K562 (cell line): ENCODE data around the gene ADD1. TPM values are rescaled to one million over a fixed set of nuclear protein-coding genes. Genes with fewer than 3 reads are reported as not detected.

ENCODE experiments used
- ATAC-seq: fragments of 200-7000 bp; cut with Tn5 transposase; 3 replicates; pipeline ENCODE4 v1.9.1; 2020; ENCODE audit warnings: moderate library complexity
- BruUV-seq: library from RNA; stranded (reverse); fragments of 400-500 nt; replicated peaks from 2 replicates; lab custom pipeline; 2021; lab: Mats Ljungman, UMichigan
- CTCF ChIA-PET: fragments of 300-600 bp; formaldehyde crosslinking; extraction: SDS; loops from one replicate; lab custom pipeline; 2021; ENCODE audit warnings: low intra/inter-chr PET ratio; lab: Yijun Ruan, JAX
- POLR2A ChIA-PET: fragments of 300-600, 350-650 bp; sonication (Branson Sonifier 250); formaldehyde crosslinking; extraction: SDS; loops from one replicate; lab custom pipeline; 2021; ENCODE audit warnings: antibody characterized with exemption, inconsistent platforms; lab: Yijun Ruan, JAX
- DNase-seq, 4 experiments: peaks; one replicate each; pipeline versions ENCODE4 v3.0.0 to v3.0.0-alpha.2; 2011 to 2018; ENCODE audit warnings: low spot score in 3 of 4, mixed read lengths in 3 of 4; ENCODE audit errors: extremely low read depth in 1 of 4
- FAIRE-seq: peaks from 2 replicates; lab custom pipeline; 2011; peaks lifted over from hg19 to GRCh38; lab: Jason Lieb, UNC
- H2AFZ ChIP-seq: 2 replicates; pipeline ENCODE4 v1.6.0; 2011; ENCODE audit warnings: low read depth, low read length, control low read depth, inconsistent platforms
- H3K27ac ChIP-seq: fragments of 200-600 bp; 3 replicates; pipeline ENCODE4 v1.8.0; 2011; ENCODE audit warnings: low read depth, mild to moderate bottlenecking, control low read depth, inconsistent platforms, low read length, moderate library complexity, mixed read lengths; ENCODE audit errors: extremely low read depth
- H3K27me3 ChIP-seq, 2 experiments: fragments of 300-600 bp in 1 of 2; 2 replicates in 1 of 2; 3 replicates in 1 of 2; pipeline versions ENCODE4 v1.6.0 to v1.8.0; 2011; ENCODE audit warnings: inconsistent platforms in 2 of 2, low read length in 2 of 2, mild to moderate bottlenecking in 1 of 2, mixed read lengths in 1 of 2, moderate library complexity in 1 of 2; ENCODE audit not compliant: control insufficient read depth in 2 of 2, insufficient read depth in 2 of 2
- H3K36me3 ChIP-seq: fragments of 300-600 bp; 3 replicates; pipeline ENCODE4 v1.8.0; 2011; ENCODE audit warnings: mild to moderate bottlenecking, low read length, inconsistent platforms; ENCODE audit not compliant: control insufficient read depth, insufficient read depth
- H3K4me1 ChIP-seq, 2 experiments: fragments of 200-600 bp in 1 of 2; replicated peaks in 1 of 2; 2 replicates in 1 of 2; 3 replicates in 1 of 2; pipeline versions ENCODE4 v1.5.1 to v1.8.0; 2011; ENCODE audit warnings: inconsistent platforms in 2 of 2, low read length in 2 of 2, mild to moderate bottlenecking in 1 of 2, mixed read lengths in 1 of 2, moderate library complexity in 1 of 2; ENCODE audit not compliant: control insufficient read depth in 2 of 2, insufficient read depth in 2 of 2
- H3K4me2 ChIP-seq: 2 replicates; pipeline ENCODE4 v1.6.1; 2011; ENCODE audit warnings: low read length, control low read depth, inconsistent platforms, mixed read lengths; ENCODE audit not compliant: insufficient read depth
- H3K4me3 ChIP-seq: fragments of 200-600 bp; sonication (generic), shearing (Covaris generic); 2 replicates; pipeline ENCODE4 v1.5.1; 2016; ENCODE audit warnings: control low read depth, inconsistent platforms
- H3K79me2 ChIP-seq: fragments of 200-600 bp; 3 replicates; pipeline ENCODE4 v1.8.0; 2011; ENCODE audit warnings: low read length, inconsistent platforms; ENCODE audit not compliant: control insufficient read depth, insufficient read depth
- H3K9ac ChIP-seq, 2 experiments: 2 replicates each; pipeline versions ENCODE4 v1.6.0 to v1.6.1; 2011; ENCODE audit warnings: low read depth in 2 of 2, low read length in 2 of 2, control low read depth in 1 of 2, inconsistent platforms in 1 of 2, mild to moderate bottlenecking in 1 of 2, mixed read lengths in 1 of 2; ENCODE audit not compliant: insufficient read depth in 1 of 2
- H3K9me1 ChIP-seq: one replicate; pipeline ENCODE4 v1.6.0; 2011; ENCODE audit warnings: inconsistent platforms, mild to moderate bottlenecking, low read length, moderate library complexity; ENCODE audit not compliant: control insufficient read depth, insufficient read depth
- H3K9me3 ChIP-seq: replicated peaks from 2 replicates; pipeline ENCODE4 v1.5.1; 2011; ENCODE audit warnings: low read depth, low read length, inconsistent platforms; ENCODE audit not compliant: control insufficient read depth, insufficient read depth
- H4K20me1 ChIP-seq: replicated peaks from 2 replicates; pipeline ENCODE4 v1.6.1; 2011; ENCODE audit warnings: low read length, inconsistent platforms, mixed read lengths; ENCODE audit not compliant: control insufficient read depth, insufficient read depth
- ESRRA ChIP-seq: fragments of 450-650 bp; IDR thresholded peaks from 2 replicates; pipeline ENCODE4 v1.6.1; 2014; ENCODE audit warnings: low read depth, mild to moderate bottlenecking, moderate library complexity, borderline replicate concordance
- HIVEP1 ChIP-seq: fragments of 250-450 bp; sonication (Bioruptor Pico); IDR thresholded peaks from 2 replicates; pipeline ENCODE4 v1.4.0; 2020; ENCODE audit warnings: mild to moderate bottlenecking
- MYBL2 ChIP-seq, 2 experiments: fragments of 450-650 bp in 1 of 2; sonication (generic) in 1 of 2; formaldehyde crosslinking in 1 of 2; IDR thresholded peaks; 2 replicates each; pipeline versions ENCODE4 v1.6.1 to v1.8.1; 2017 to 2022; ENCODE audit warnings: borderline replicate concordance in 1 of 2, inconsistent platforms in 1 of 2, low read depth in 1 of 2, mild to moderate bottlenecking in 1 of 2, missing genetic modification reagents in 1 of 2, moderate library complexity in 1 of 2
- POLR2AphosphoS2 ChIP-seq: IDR thresholded peaks from 2 replicates; pipeline ENCODE4 v1.6.1; 2012; ENCODE audit warnings: low read length, improper control_type of control experiment
- RBBP5 ChIP-seq: fragments of 200-600 bp; sonication (generic); IDR thresholded peaks from 2 replicates; pipeline ENCODE4 v1.6.1; 2012; ENCODE audit warnings: borderline replicate concordance, mild to moderate bottlenecking, low read length, control low read depth, inconsistent platforms; ENCODE audit not compliant: insufficient read depth, poor library complexity, severe bottlenecking
- ZBTB34 ChIP-seq: fragments of 250-450 bp; sonication (Bioruptor Pico); IDR thresholded peaks from 2 replicates; pipeline ENCODE4 v1.8.0; 2021; ENCODE audit warnings: mild to moderate bottlenecking, moderate library complexity
- ZBTB43 ChIP-seq: sonication (generic); formaldehyde crosslinking; IDR thresholded peaks from 2 replicates; pipeline ENCODE4 v1.8.0; 2023; ENCODE audit warnings: mild to moderate bottlenecking, missing genetic modification reagents
- ZNF277 ChIP-seq: fragments of 250-450 bp; sonication (Bioruptor Pico); IDR thresholded peaks from 2 replicates; pipeline ENCODE4 v1.8.0; 2022; ENCODE audit warnings: inconsistent platforms, mild to moderate bottlenecking, moderate library complexity, borderline replicate concordance
- ZNF518B ChIP-seq: fragments of 250-450 bp; sonication (Bioruptor Pico); IDR thresholded peaks from 2 replicates; pipeline ENCODE4 v1.5.0; 2021; ENCODE audit warnings: mild to moderate bottlenecking, moderate library complexity
- WGBS: fragments of 100-300 bp; shearing (Covaris generic); methylation state at CpG from one replicate; pipeline ENCODE4 v1.1.6; 2016; ENCODE audit warnings: low coverage, mixed read lengths; ENCODE audit not compliant: insufficient coverage; ENCODE audit errors: missing lambda C conversion rate; 5-methylcytosine and 5-hydroxymethylcytosine counted together
- in situ Hi-C: fragments of 300-500 bp; cut with MboI; formaldehyde crosslinking; loops from 4 replicates; pipeline ENCODE4 v1.15.0; 2018; ENCODE audit warnings: inconsistent platforms, mixed read lengths
- intact Hi-C: fragments of 100-400 bp; cut with micrococcal nuclease; formaldehyde crosslinking; loops from 2 replicates; pipeline ENCODE4 v1.14.2; 2022
- polyA plus RNA-seq, 8 experiments: library from polyadenylated mRNA; depleted of rRNA in 4 of 8; stranded (reverse) in 5 of 8; unstranded in 3 of 8; fragments of >200 nt; fragmentation: Nextera tagmentation in 2 of 8; fragmentation: Illumina TruSeq in 1 of 8; extraction: Ambion mirVana in 2 of 8; extraction: Trizol in 1 of 8; gene quantifications; 2 replicates each; pipeline versions ENCODE4 v1.2.1 to v1.2.3, GENCODE V29; 2011 to 2014; ENCODE audit warnings: inconsistent platforms in 1 of 8, missing spikeins in 1 of 8
- total RNA-seq, 7 experiments: library from RNA; depleted of rRNA in 6 of 7; stranded (reverse); fragments of >200 nt in 6 of 7; fragmentation: Illumina TruSeq in 2 of 7; extraction: Trizol in 2 of 7; gene quantifications; 2 replicates each; pipeline versions ENCODE4 v1.2.1 to v1.2.3, GENCODE V29; 2011 to 2021; ENCODE audit warnings: low replicate concordance in 1 of 7

The ADD1 gene
- total and polyA plus RNA-seq, 9 of the 15 experiments (the other 6 are each of a cell fraction or from before 2014, with no cell fraction given): 17.5 to 153 (median 74.0) TPM

- Histone ChIP-seq H3K9me3 (no peaks in the 10 kb centered on the region), H3K4me3 (no peak overlapping the region), H4K20me1 (peaks cover 39% of the 10 kb centered on the region), H2AFZ (no peak overlapping the region), H3K9ac (no peak overlapping the region), H3K9me1 (peaks cover 6% of the 10 kb centered on the region), H3K36me3 (peaks cover 8% of the 10 kb centered on the region; the same call in 2 of the 3 replicates), H3K27ac (no peak overlapping the region), H3K4me1 (peaks cover 18 to 46% of the 10 kb centered on the region in 2 experiments), H3K4me2 (no peak overlapping the region), H3K79me2 (peaks cover 85% of the 10 kb centered on the region), H3K27me3 (no peaks in the 10 kb centered on the region)
- ChIA-PET POLR2A (interaction anchor here (1.1 kb wide), 1 partner anchor 28 kb away, joined by 3 read pairs; no protein-coding TSS in a partner anchor), CTCF (no interaction called here)
- WGBS: 85% methylated on average over 2 of the region's 2 CpGs
- in situ Hi-C loops (no loop called here), intact Hi-C loops (no loop called here)
- no peak for FAIRE-seq
- no peak for DNase-seq
- no peak for ATAC-seq
- BruUV-seq: no TSS peak
- no peak for TF ChIP-seq ZNF277
- TF ChIP-seq ZNF518B (CRISPR knock-in tag): no peak
- TF ChIP-seq ZBTB43 (CRISPR knock-in tag): no peak
- no peak for TF ChIP-seq POLR2AphosphoS2
- TF ChIP-seq ESRRA: no peak
- TF ChIP-seq ZBTB34: no peak
- no peak for TF ChIP-seq HIVEP1
- no peak for TF ChIP-seq MYBL2 (IDR thresholded peaks at IDR 0.05; ENCODE audit: low read depth)
- no peak for TF ChIP-seq MYBL2 (CRISPR knock-in tag; IDR thresholded peaks at IDR 0.05; ENCODE audit: borderline replicate concordance)
- no peak for TF ChIP-seq RBBP5
Observed at GRCh38 chr4:2870082-2870481, 26.4 kb downstream of the ADD1 start.
